Mesenteric fat pad (tissue), 1 donor: ENCODE data around the gene ZBTB47. TPM values are rescaled to one million over a fixed set of nuclear protein-coding genes. Genes with fewer than 3 reads are reported as not detected.

Source experiments
- DNase-seq: peaks from one replicate; pipeline ENCODE4 v3.0.0-alpha.2; 2020; ENCODE audit warnings: low spot score
- long read RNA-seq: library from polyadenylated mRNA; unstranded; transcript quantifications from one replicate; pipeline ENCODE4 v2.0.0, GENCODE V29; 2020
- total RNA-seq: library from RNA; stranded (reverse); fragmentation: NEBNext Ultra II Directional; extraction: Animal tissue kit (Norgen Biotek cat#: 25700); gene quantifications from one replicate; pipeline ENCODE4 v1.2.1, GENCODE V29; 2021
- donor health status: DM: yes; HTN: yes; CAD: no.

Gene ZBTB47
- 58.2 TPM for total RNA-seq
- long read RNA-seq, partial matches to known transcripts = 49 of 50 reads
- long read RNA-seq, other reads (novel, unspliced or antisense) = 1 of 50 reads

DNA sequence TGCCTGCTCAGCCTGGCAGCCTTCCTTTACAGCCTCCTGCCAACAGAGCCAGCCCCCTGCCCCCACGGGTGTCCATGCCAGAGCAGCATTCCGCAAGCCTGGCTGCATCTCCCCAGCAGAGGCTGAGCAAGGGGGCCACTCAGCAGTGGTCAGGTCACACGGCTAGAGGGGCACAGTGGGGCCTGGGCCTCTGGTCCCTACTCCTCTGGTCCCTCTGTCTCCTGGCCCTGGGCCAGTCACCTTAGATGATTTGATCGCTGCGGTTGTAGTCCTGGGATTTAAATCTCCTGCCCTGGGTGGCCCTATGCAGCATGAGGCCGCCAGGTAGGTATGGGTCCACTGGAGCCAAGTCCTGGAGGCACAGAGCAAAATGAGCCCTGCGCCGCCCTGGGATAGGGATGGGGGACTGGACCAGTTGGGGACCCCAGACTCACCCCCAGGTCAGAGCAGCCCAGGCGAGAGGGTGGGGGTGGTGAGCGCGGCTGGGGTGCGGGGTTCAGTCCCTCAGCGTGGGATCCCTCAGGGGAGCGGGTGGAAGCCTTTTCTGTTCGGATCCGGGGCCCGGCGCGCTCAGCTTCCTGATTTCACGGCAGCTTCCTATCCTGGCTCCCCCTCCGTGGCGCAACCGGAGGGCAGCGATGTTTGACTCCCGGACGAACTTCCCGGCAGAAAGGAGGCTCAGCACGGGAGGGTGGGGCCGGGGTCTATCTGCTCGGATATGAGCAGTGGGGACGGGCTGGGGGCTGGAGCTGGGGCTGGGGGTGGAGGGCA lies at the start of gene ZBTB47:
TSS of gene ZBTB47 (plus strand) at position 138 of the 771 bp plus-strand sequence. CDS start 4,659 bp downstream, outside the sequence.
- no peak for DNase-seq

DNA sequence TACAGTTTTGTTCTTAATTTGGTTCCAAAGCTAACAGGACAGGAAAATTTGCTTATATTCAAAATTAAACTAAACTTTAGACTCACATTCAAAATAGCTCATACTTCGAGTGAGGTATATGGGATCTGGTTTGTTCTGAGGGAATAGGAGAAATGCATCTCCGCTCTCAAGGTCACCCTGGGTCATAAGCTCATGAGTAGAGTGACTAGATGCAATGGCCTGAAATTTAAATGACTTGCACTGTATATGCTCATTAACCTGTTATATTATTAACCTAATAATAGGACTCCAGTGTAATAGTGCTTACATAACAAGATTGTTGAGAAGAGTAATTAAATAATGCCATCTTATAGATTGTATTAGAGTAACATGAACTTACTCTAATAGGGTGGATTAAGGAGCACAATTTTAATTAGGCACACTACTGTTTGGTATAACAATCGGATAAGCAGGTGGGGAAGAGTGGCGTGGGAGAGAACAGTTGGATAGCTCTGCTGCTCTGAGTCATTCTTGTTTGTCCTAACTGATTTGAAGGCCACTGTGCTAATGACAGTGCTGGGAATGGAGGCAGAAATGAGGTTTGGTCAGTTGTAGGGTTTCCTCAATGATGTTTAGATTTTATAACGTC lies 47.8 kb upstream of the ZBTB47 start:
- DNase-seq = no peak

DNA sequence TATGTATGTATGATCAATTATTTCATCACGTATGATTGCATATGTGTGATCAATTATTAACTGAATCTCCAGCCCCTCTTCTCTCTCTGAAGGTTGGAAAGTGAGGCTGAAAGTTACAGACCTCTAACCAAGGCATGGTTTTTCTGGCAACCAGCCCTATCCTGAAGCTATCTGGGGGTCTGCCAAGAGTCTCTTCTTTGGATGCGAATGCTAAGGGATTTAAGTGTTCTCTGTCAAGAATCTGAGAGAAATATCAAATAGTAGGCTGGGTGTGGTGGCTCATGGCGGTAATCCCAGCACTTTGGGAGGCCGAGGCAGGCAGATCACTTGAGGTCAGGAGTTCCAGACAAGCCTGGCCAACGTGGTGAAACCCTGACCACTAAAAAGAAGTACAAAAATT lies 44.9 kb upstream of the ZBTB47 start:
- DNase-seq = no peak

DNA sequence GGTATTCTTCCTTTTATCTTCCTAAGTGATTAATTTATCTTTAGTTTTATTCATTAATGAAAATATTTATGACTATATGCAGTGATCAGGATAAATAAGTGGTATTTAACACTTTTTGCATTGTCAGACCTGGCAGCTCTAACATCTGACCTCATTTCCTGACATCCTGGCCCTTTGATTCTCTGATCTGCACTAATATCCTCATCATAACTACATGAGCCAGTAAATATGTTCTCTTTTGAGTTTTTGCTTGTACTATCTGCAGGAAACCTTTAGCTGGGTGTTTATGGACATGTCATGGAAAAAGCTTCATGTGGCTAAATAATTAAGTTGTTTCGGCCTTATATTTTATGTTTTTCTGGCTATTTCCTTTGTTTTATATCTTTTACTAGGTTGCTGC lies 42.5 kb upstream of the ZBTB47 start:
- DNase-seq = no peak

DNA sequence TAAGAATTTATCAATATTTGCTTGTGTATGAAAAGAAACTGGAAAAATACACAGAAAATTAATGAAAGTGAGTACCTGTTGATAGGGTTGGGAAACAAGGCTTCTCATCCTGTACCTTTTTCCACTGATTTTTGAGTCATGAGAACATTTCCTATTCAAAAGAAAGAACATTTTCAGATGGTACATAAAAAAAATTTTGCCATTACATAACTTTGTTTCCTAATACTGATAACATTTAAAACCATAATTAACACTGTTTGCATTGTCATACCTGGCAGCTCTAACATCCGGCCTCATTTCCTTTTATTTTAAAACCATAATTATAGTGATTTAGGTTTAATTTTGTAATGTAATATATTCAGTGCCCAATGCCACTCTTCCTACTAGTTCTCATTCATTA lies 41.3 kb upstream of the ZBTB47 start:
- no peak for DNase-seq

DNA sequence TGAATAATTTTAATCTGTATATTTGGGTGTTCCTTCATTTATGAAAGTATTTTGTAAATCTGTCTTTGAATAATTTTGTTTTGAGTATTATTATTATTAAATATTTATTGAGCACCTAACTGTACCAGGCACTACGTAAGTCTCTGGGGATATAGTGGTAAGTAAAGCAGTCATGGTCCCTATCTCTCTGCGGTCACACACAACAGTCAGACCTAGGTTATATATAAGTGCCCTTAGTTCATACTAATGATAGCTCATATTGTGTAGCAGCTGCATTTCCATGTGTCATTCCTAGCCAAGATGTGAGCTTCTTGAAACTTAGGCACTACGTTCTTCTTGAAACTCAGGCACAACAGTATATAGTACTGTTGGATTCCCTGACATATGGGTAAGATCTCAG lies 40.6 kb upstream of the ZBTB47 start:
- no peak for DNase-seq

DNA sequence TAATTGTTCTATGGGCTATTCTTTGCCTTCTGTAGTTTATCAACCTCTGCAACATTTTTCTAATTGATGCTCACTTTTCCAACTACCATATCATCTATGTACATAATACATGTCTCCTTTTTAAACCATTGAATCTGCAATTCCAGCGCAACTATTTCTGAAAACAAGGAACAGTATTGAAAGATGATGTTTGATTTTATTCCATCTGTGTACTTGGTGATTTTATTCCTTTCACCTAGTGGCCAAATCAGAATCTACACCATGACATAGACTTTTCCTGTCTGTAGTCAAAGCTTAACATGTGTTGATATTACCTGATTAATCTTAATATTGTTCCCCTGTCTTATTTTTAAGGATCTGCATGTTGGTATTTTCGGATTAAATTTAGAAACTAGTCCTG lies 40.0 kb upstream of the ZBTB47 start:
- DNase-seq = no peak

DNA sequence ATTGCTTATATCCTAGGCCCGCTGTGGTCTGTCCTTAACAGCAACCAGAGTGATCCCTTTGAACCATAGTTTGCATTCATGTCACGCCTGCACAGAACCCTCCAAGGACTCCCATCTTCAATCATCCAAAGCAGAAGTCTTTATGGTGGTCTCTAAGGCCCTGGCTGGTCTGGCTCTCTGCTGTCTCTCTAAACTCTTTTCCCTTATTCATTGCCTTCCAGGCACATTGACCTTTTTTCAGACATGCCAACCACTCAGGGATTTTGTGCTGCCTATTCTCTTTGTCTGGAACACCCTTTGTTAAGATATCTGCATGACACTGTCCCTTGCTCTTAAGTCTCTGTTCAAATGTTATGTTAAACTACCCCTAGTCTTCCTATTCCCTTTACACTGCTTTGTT lies 21.9 kb upstream of the ZBTB47 start:
- DNase-seq = no peak

DNA sequence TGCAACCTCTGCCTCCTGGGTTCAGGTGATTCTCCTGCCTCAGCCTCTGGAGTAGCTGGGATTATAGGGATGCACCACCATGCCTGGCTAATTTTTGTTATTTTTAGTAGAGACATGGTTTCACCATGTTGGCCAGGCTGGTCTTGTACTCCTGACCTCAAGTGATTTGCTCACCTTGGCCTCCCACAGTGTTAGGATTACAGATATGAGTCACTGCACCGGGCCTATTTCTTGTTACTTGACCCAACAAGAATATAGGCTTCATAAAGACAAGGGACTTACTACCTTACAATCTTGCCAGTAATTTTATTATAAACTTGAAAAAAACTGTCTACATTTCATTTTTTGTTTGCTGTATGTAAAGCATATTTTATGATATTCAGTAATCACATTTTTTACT lies 21.4 kb upstream of the ZBTB47 start:
- no peak for DNase-seq

DNA sequence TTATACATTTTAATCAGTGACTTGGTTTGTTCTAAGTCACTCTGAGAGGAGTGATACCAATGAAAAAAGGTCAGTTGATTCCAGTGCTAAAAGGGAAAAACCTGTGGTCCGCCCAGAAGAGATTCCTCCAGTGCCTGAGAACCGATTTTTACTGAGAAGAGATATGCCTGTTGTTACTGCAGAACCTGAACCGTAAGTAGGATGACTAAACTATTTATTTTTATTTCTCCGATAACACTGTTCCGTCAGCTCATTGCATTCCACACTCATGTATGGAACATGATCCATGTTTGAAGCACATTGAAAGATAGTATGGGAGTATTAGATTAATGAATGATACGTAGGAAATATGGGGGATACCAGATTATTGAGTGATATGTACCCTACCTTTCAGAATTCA lies 20.0 kb upstream of the ZBTB47 start:
- DNase-seq = no peak

DNA sequence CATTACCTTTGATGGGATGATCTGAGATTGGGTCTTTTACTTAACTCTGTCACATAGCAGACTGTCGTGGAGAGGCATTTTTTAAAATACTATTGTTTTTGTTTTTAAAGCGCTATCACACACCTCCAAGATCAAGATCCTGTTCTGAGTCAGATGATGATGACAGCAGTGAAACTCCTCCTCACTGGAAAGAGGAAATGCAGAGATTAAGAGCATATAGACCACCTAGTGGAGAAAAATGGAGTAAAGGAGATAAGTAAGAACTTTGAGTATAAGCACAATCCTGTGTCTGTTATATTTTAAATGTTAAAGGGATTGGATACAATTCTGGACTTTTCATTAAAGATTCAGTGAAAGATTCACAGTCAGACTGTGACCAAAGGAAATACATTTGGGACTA lies 18.4 kb upstream of the ZBTB47 start:
- no peak for DNase-seq

DNA sequence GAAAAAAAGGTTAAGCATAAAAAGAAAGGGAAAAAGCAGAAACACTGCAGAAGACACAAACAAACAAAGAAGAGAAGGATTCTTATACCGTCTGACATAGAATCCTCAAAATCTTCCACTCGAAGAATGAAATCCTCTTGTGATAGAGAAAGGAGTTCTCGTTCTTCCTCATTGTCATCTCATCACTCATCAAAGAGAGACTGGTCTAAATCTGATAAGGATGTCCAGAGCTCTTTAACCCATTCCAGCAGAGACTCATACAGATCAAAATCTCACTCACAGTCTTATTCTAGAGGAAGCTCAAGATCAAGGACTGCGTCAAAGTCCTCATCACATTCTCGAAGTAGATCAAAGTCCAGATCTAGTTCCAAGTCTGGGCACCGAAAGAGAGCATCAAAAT lies 16.5 kb upstream of the ZBTB47 start:
- no peak for DNase-seq

DNA sequence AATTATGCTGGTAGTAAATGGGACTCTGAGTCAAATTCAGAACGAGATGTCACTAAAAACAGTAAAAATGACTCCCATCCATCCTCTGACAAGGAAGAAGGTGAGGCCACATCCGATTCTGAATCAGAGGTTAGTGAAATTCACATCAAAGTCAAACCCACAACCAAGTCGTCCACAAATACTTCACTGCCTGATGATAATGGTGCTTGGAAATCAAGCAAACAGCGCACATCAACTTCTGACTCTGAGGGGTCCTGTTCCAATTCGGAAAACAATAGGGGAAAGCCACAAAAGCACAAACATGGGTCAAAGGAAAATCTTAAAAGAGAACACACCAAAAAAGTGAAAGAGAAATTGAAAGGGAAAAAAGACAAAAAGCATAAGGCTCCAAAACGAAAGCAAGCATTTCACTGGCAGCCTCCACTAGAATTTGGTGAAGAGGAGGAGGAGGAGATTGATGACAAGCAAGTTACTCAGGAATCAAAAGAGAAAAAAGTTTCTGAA lies 15.1 kb upstream of the ZBTB47 start:
- no peak for DNase-seq

DNA sequence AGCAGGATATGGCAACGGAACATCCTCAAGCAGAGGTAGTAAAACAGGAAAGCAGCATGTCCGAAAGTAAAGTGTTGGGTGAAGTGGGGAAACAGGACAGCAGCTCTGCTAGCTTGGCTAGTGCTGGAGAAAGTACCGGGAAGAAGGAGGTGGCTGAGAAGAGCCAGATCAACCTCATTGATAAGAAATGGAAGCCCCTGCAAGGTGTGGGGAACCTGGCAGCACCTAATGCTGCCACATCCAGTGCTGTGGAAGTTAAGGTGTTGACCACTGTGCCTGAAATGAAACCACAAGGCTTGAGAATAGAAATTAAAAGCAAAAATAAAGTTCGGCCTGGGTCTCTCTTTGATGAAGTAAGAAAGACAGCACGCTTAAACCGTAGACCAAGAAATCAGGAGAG lies 14.3 kb upstream of the ZBTB47 start:
- no peak for DNase-seq

DNA sequence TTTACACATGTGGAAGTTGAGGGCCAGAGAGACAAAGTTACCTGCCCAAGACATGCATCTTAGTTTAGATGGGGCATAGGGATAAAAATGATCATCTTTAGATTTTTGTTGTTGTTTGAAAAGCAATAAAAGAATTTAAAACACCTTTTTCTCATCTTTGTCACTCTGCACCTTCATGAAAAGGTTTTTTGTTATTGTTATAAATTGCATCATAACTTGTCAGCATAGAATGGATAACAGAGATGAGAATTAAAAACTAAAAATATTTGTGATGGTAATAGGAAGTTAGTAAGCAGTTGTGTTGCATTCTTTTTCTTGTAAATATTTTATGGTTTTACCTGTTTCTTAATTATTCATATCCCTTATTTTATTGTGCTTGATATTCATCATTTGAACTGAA lies 13.4 kb upstream of the ZBTB47 start:
- no peak for DNase-seq

DNA sequence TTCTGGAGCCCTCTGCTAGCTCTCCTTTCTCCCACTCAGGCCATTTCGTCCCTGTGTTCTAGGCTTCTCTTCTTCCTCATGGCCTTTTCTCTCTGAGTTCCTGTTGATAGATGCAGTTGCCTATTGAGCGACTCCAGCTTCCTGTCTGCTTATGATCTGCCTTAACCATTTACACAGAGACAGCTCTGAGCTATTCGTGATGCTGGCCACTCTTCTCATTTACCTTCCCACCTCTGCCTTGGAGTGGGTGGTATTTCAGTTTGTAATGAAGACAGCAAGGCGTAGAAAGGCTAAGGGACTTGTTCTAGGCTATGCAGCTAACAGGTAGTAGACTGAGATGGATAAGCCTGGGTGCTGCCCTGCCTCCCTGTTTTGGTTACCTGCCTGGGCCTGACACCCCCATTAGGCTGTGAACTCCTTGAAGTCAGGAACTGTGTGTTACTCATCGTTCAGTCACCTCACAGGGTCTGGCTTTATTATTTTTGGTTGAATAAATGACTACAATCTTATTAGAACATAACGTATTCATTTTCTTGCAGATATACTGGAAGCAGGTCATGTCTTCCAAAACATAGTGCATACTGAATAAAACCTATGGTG lies 12.6 kb upstream of the ZBTB47 start:
- no peak for DNase-seq

DNA sequence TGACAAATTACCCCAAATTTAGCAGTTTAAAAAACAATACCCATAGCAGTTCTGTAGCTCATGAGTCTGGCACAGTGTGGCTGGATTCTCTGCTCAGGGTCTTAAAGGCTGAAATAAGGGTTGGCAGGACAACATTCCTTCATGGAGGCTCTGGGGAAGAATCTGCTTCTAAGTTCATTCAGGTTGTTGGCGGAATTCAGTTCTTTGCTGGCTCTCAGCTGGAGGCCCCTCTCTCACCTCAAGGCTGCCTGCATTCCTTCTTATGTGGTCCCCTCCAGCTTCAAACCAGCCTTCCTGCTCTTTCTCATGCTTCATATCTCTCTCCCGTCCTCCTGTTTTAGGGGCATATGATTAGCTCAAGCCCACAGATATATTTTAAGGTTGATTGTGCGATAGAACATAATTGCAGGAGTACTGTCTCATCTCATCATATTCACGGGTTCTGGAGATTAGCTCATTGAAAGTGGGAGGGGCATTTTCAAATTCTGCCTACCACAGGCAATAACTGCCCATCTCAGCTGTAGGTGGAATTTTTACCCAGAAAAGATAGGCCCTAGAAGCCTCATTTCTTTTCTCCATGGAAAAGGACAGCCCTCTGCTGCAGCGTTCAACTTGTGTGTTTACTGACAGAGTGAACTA lies 5.6 kb upstream of the ZBTB47 start:
- no peak for DNase-seq

DNA sequence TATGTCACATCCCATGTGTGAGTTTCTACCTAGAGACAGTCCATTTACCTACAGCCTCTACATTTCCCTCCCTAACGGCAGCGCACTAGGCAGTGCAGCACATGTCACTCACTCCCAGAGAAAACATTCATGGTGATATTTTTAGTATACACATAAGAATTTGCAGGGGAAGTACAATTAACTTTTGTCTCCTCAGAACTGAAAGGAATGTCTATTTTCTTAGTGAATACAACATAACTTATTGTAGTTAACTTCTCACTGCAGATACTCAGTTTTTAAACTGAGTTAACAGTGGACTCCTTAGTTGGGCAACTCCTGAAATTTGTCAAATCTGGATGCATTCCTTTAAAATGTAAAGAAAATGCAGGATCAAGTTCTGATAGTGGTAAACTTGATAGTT lies 4.5 kb upstream of the ZBTB47 start:
- DNase-seq = no peak

DNA sequence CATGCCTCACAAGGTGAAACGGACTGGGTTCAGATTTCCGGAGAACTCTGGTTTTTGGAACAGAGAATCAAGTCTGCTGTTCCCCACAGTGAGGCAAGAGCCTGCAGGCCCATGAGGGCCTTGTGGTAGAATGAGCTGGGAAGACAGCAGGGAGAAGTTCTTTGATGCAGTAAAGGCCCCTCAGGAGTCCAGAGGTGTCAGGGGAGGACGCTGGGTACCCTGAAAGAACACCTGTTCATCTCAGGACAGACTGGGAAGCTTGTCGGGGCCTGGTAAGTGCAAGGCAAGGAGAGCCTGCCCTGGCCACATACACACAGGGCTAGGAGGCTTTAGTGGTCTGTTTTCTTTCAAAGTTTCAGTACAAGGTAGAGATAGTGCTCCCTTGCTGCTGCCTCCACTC lies 3.7 kb upstream of the ZBTB47 start:
- no peak for DNase-seq

DNA sequence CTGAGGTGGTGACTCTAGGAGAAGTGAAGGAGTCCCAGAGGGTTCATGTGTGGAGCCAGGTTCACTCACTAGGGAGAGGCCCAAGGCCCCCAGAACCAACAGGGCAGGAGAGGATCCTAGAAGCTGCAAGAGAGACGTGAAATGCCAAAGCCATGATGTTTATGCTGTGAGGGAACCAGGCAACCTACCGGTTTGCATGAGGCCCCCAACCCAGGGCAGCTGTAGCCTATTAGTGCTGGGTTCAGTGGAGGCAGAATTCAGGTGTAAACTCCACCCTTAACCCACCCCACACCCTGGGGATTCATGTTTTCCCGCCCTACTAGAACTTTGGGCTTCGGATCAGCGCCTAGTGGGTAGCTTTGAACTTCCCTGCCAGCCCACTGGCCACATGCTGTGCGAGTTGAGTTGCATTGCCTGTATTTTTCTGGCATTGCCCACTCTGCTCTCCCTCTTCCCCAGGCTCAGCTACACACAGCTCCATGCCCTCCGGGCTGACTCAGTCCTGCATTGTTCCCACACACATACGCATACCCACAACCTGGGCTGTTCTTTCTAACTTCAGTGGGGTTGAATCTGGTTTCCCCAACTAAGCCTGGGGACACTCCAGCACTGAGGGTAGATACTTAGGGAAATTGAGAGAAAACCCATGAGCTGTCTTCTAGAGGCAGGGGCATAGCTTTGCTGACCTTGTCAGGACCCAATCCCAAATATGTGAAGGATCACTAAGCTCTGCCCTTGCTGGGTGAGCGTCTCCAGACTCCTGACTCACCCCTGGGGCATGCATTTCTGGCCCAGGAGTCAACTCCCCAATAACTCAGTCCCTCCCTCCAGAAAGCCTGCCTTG lies 2.0 kb upstream of the ZBTB47 start:
- no peak for DNase-seq

DNA sequence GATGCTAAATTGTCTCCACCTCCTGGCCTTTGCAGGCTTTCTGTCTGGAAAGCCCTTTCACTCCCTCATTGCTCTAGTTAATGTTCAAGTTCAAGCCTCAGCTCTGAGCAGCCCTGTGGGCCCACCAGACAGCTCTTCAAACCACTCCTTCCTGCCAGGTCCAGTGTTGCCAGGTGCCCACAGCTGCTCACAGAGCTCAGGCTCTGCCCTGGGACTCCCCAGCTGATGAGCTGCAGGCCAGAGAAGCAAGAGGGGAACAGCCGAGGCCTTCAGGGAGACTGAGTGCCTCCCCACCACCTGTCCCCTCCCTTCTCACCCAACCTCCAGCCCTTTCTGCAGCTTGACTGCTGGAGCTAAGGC lies 1.3 kb upstream of the ZBTB47 start:
- DNase-seq = no peak
